Tibial nerve (tissue), 4 donors: ENCODE data around the gene MRPL43. TPM values are rescaled to one million over a fixed set of nuclear protein-coding genes. Genes with fewer than 3 reads are reported as not detected.

Experiments used
- DNase-seq, 2 donors: peaks; one replicate each; pipeline ENCODE4 v3.0.0-alpha.2; 2019; ENCODE audit warnings: low spot score in 2 of 2
- H3K27ac ChIP-seq, 4 donors: fragments of 200-600 bp; sonication (generic) in 3 of 4; one replicate each; pipeline ENCODE4 v1.5.1; 2017 to 2019; ENCODE audit warnings: mild to moderate bottlenecking in 1 of 4
- H3K27me3 ChIP-seq, 2 donors: fragments of 200-600 bp; sonication (generic) in 1 of 2; one replicate each; pipeline versions ENCODE4 v1.5.1 to v1.6.0; 2017 to 2019
- H3K36me3 ChIP-seq, 3 donors: fragments of 200-600 bp; sonication (generic); one replicate each; pipeline ENCODE4 v1.5.1; 2018 to 2019
- H3K4me1 ChIP-seq, 4 donors: fragments of 200-600 bp; sonication (generic) in 3 of 4; one replicate each; pipeline ENCODE4 v1.5.1; 2017 to 2019
- H3K4me3 ChIP-seq, 4 donors: fragments of 200-600 bp; sonication (generic) in 3 of 4; one replicate each; pipeline ENCODE4 v1.5.1; 2017 to 2019; ENCODE audit warnings: mild to moderate bottlenecking in 1 of 4, moderate library complexity in 1 of 4
- H3K9me3 ChIP-seq, 4 donors: fragments of 200-600 bp; sonication (generic) in 3 of 4; one replicate each; pipeline ENCODE4 v1.5.1; 2017 to 2019
- CTCF ChIP-seq, 5 experiments: fragments of 200-600 bp in 3 of 5; fragments of 450-650 bp in 2 of 5; sonication (generic) in 3 of 5; IDR thresholded peaks; one replicate each; pipeline ENCODE4 v1.5.1; 2016 to 2019; ENCODE audit warnings: antibody characterized with exemption in 5 of 5, mild to moderate bottlenecking in 3 of 5, moderate library complexity in 2 of 5
- EP300 ChIP-seq, 2 donors: sonication (generic); formaldehyde crosslinking; IDR thresholded peaks; one replicate each; pipeline ENCODE4 v1.6.1; 2017; ENCODE audit warnings: antibody characterized with exemption in 2 of 2, mild to moderate bottlenecking in 1 of 2
- POLR2A ChIP-seq, 2 donors: fragments of 450-650 bp; IDR thresholded peaks; one replicate each; pipeline ENCODE4 v1.6.1; 2017; ENCODE audit warnings: antibody characterized with exemption in 2 of 2, mild to moderate bottlenecking in 2 of 2, moderate library complexity in 2 of 2
- WGBS, 2 donors: methylation state at CpG; one replicate each; pipeline ENCODE4 v1.1.5; 2018; 5-methylcytosine and 5-hydroxymethylcytosine counted together
- total RNA-seq, 4 donors: library from RNA; depleted of rRNA; stranded (reverse); fragments of >200 nt; gene quantifications; one replicate each; pipeline ENCODE4 v1.1.0, GENCODE V29; 2016

The MRPL43 gene
- total RNA-seq, 4 donors from 2014 or later, result 64.1 to 146 (median 99.5) TPM

- Histone ChIP-seq H3K4me1 (peaks cover 0 to 10% (median 10%) of the 10 kb centered on the region in 4 donors), H3K36me3 (no peaks in the 10 kb centered on the region), H3K27me3 (peaks cover 0 to 12% of the 10 kb centered on the region in 2 donors), H3K4me3 (no peak overlapping the region), H3K9me3 (no peaks in the 10 kb centered on the region), H3K27ac (no peak overlapping the region)
- DNase-seq, result no peak
- TF ChIP-seq EP300 (IDR thresholded peaks at IDR 0.05), result no peak
- no peak for TF ChIP-seq POLR2A (IDR thresholded peaks at IDR 0.05)
- TF ChIP-seq CTCF (IDR thresholded peaks at IDR 0.05), result no peak
- WGBS, 2 donors, result 92 to 95% methylated on average over 4 to 15 of the region's 15 CpGs
Observed at GRCh38 chr10:101022967-101023705, 35.8 kb upstream of the MRPL43 start.

- H3K9me3 ChIP-seq, result no peaks in the 10 kb centered on the region
- no peaks in the 10 kb centered on the region for H3K36me3 ChIP-seq
- 84 to 86% methylated on average over 11 of the region's 11 CpGs for WGBS, 2 donors
- TF ChIP-seq EP300 (IDR thresholded peaks at IDR 0.05) (no peak), CTCF (IDR thresholded peaks at IDR 0.05) (no peak), POLR2A (IDR thresholded peaks at IDR 0.05) (no peak)
- H3K4me3 ChIP-seq, result no peak overlapping the region
- peaks cover 0 to 12% of the 10 kb centered on the region in 2 donors for H3K27me3 ChIP-seq
- no peak overlapping the region for H3K27ac ChIP-seq
- peaks cover 0 to 12% (median 10%) of the 10 kb centered on the region in 4 donors for H3K4me1 ChIP-seq
- no peak for DNase-seq
Observed at GRCh38 chr10:101021692-101022251, 34.5 kb upstream of the MRPL43 start.

GRCh38 chr10:101021239-101021638 lies 33.9 kb upstream of the MRPL43 start:
- TF ChIP-seq CTCF (IDR thresholded peaks at IDR 0.05), result no peak
- no peak for TF ChIP-seq POLR2A (IDR thresholded peaks at IDR 0.05)
- TF ChIP-seq EP300 (IDR thresholded peaks at IDR 0.05), result no peak
- H3K4me1 ChIP-seq, result peaks cover 0 to 12% (median 10%) of the 10 kb centered on the region in 4 donors
- no peak overlapping the region for H3K4me3 ChIP-seq
- DNase-seq, result no peak
- peaks cover 0 to 12% of the 10 kb centered on the region in 2 donors for H3K27me3 ChIP-seq
- no peaks in the 10 kb centered on the region for H3K9me3 ChIP-seq
- H3K36me3 ChIP-seq, result no peaks in the 10 kb centered on the region
- WGBS, 2 donors, result 87 to 90% methylated on average over 4 of the region's 4 CpGs
- no peak overlapping the region for H3K27ac ChIP-seq

GRCh38 chr10:101020427-101021075 lies 33.3 kb upstream of the MRPL43 start:
- Histone ChIP-seq H3K27ac (no peak overlapping the region), H3K4me1 (peaks cover 0 to 12% (median 10%) of the 10 kb centered on the region in 4 donors), H3K27me3 (peaks cover 0 to 12% of the 10 kb centered on the region in 2 donors), H3K9me3 (no peaks in the 10 kb centered on the region), H3K36me3 (no peaks in the 10 kb centered on the region), H3K4me3 (no peak overlapping the region)
- 78 to 83% methylated on average over 10 of the region's 10 CpGs for WGBS, 2 donors
- TF ChIP-seq CTCF (IDR thresholded peaks at IDR 0.05), result no peak
- TF ChIP-seq POLR2A (IDR thresholded peaks at IDR 0.05), result no peak
- TF ChIP-seq EP300 (IDR thresholded peaks at IDR 0.05), result no peak
- no peak for DNase-seq

- TF ChIP-seq CTCF (IDR thresholded peaks at IDR 0.05) (no peak), POLR2A (IDR thresholded peaks at IDR 0.05) (no peak), EP300 (IDR thresholded peaks at IDR 0.05) (no peak)
- no peak overlapping the region for H3K27ac ChIP-seq
- no peaks in the 10 kb centered on the region for H3K36me3 ChIP-seq
- 41 to 46% methylated on average over 2 of the region's 2 CpGs for WGBS, 2 donors
- no peak overlapping the region for H3K4me3 ChIP-seq
- no peak for DNase-seq
- H3K4me1 ChIP-seq, result peaks cover 0 to 14% (median 12%) of the 10 kb centered on the region in 4 donors
- no peaks in the 10 kb centered on the region for H3K9me3 ChIP-seq
- peaks cover 0 to 12% of the 10 kb centered on the region in 2 donors for H3K27me3 ChIP-seq
Observed at GRCh38 chr10:101019440-101019703, 32.1 kb upstream of the MRPL43 start.
